Measurements from ENCODE around the gene PITPNM3. TPM values are rescaled to one million over a fixed set of nuclear protein-coding genes. Genes with fewer than 3 reads are reported as not detected.
"Not testable (repeated sequence)": the region's sequence is repeated elsewhere in the genome, so short reads cannot be mapped to it uniquely, and the experiment has no call there.

The PITPNM3 gene
- 10 to 100 TPM in 2 of 3 donors, 1 to 10 TPM in 1; 7.4 to 11.2 (median 10.2) TPM for polyA plus RNA-seq (ENCODE audit: insufficient read length in 3 of 3)
- long read RNA-seq, donor 1, full-length matches to known transcripts: 1 of 1 reads
- long read RNA-seq, donor 1, partial matches to known transcripts: 0 of 1 reads
- long read RNA-seq, donor 1, other reads (novel, unspliced or antisense): 0 of 1 reads
- long read RNA-seq, donor 2: 0 reads
- long read RNA-seq, donor 3, full-length matches to known transcripts: 1 of 1 reads
- long read RNA-seq, donor 3, partial matches to known transcripts: 0 of 1 reads
- long read RNA-seq, donor 3, other reads (novel, unspliced or antisense): 0 of 1 reads
- long read RNA-seq, donor 4: 0 reads
- long read RNA-seq, donor 5: 0 reads
- long read RNA-seq, donor 6: 0 reads
- long read RNA-seq, donor 7, full-length matches to known transcripts: 1 of 1 reads
- long read RNA-seq, donor 7, partial matches to known transcripts: 0 of 1 reads
- long read RNA-seq, donor 7, other reads (novel, unspliced or antisense): 0 of 1 reads
- long read RNA-seq, donor 8: 0 reads
- long read RNA-seq, donor 9: 0 reads
- long read RNA-seq, donor 10, full-length matches to known transcripts: 2 of 2 reads
- long read RNA-seq, donor 10, partial matches to known transcripts: 0 of 2 reads
- long read RNA-seq, donor 10, other reads (novel, unspliced or antisense): 0 of 2 reads
- long read RNA-seq, donor 11, full-length matches to known transcripts: 1 of 1 reads
- long read RNA-seq, donor 11, partial matches to known transcripts: 0 of 1 reads
- long read RNA-seq, donor 11, other reads (novel, unspliced or antisense): 0 of 1 reads
- long read RNA-seq, donor 12: 0 reads
- long read RNA-seq, donor 13: 0 reads
- long read RNA-seq, donor 14: 0 reads
- long read RNA-seq, donor 15: 0 reads
- long read RNA-seq, donor 16, full-length matches to known transcripts: 1 of 11 reads
- long read RNA-seq, donor 16, partial matches to known transcripts: 10 of 11 reads
- long read RNA-seq, donor 16, other reads (novel, unspliced or antisense): 0 of 11 reads

- no peak for DNase-seq (ENCODE audit: extremely low read depth in 1 of 11, low read depth in 9 of 11, low spot score in 4 of 11)
Observed at GRCh38 chr17:6556121-6557039, at the start of gene PITPNM3. Gene PITPNM3, minus strand, starts transcription at chr17:6556555. Its CDS starts 149 bp downstream, at chr17:6556406.

GRCh38 chr17:6605142-6605541 lies 48.8 kb upstream of the PITPNM3 start:
- DNase-seq (ENCODE audit: extremely low read depth in 1 of 11, low read depth in 9 of 11, low spot score in 4 of 11): no peak

- peak in 3 of 11 donors; percentile 17 to 21 (median 17) for DNase-seq (ENCODE audit: extremely low read depth in 1 of 11, low read depth in 9 of 11, low spot score in 4 of 11)
Observed at GRCh38 chr17:6603744-6604325, 47.5 kb upstream of the PITPNM3 start.

- DNase-seq (ENCODE audit: extremely low read depth in 1 of 11, low read depth in 9 of 11, low spot score in 4 of 11): no peak
Observed at GRCh38 chr17:6602141-6602540, 45.8 kb upstream of the PITPNM3 start.

- no peak for DNase-seq (ENCODE audit: extremely low read depth in 1 of 11, low read depth in 9 of 11, low spot score in 4 of 11)
Observed at GRCh38 chr17:6599364-6599763, 43.0 kb upstream of the PITPNM3 start.

GRCh38 chr17:6597727-6598126 lies 41.4 kb upstream of the PITPNM3 start:
- no peak for DNase-seq (ENCODE audit: extremely low read depth in 1 of 11, low read depth in 9 of 11, low spot score in 4 of 11)

GRCh38 chr17:6596941-6597340 lies 40.6 kb upstream of the PITPNM3 start:
- no peak for DNase-seq (ENCODE audit: extremely low read depth in 1 of 11, low read depth in 9 of 11, low spot score in 4 of 11)

GRCh38 chr17:6596511-6596910 lies 40.2 kb upstream of the PITPNM3 start:
- no peak for DNase-seq (ENCODE audit: extremely low read depth in 1 of 11, low read depth in 9 of 11, low spot score in 4 of 11)

- DNase-seq (ENCODE audit: extremely low read depth in 1 of 11, low read depth in 9 of 11, low spot score in 4 of 11): no peak
Observed at GRCh38 chr17:6596081-6596480, 39.7 kb upstream of the PITPNM3 start.

- DNase-seq (ENCODE audit: extremely low read depth in 1 of 11, low read depth in 9 of 11, low spot score in 4 of 11): not testable (repeated sequence)
Observed at GRCh38 chr17:6593371-6593770, 37.0 kb upstream of the PITPNM3 start.

- DNase-seq (ENCODE audit: extremely low read depth in 1 of 11, low read depth in 9 of 11, low spot score in 4 of 11): peak in 3 of 11 donors; percentile 58 to 69 (median 61)
Observed at GRCh38 chr17:6592173-6592572, 35.8 kb upstream of the PITPNM3 start.

- DNase-seq (ENCODE audit: extremely low read depth in 1 of 11, low read depth in 9 of 11, low spot score in 4 of 11): no peak
Observed at GRCh38 chr17:6591599-6592158, 35.3 kb upstream of the PITPNM3 start.

- no peak for DNase-seq (ENCODE audit: extremely low read depth in 1 of 11, low read depth in 9 of 11, low spot score in 4 of 11)
Observed at GRCh38 chr17:6589266-6589946, 33.1 kb upstream of the PITPNM3 start.

- no peak for DNase-seq (ENCODE audit: extremely low read depth in 1 of 11, low read depth in 9 of 11, low spot score in 4 of 11)
Observed at GRCh38 chr17:6588165-6588564, 31.8 kb upstream of the PITPNM3 start.

- DNase-seq (ENCODE audit: extremely low read depth in 1 of 11, low read depth in 9 of 11, low spot score in 4 of 11): no peak
Observed at GRCh38 chr17:6587310-6587709, 31.0 kb upstream of the PITPNM3 start.

- DNase-seq (ENCODE audit: extremely low read depth in 1 of 11, low read depth in 9 of 11, low spot score in 4 of 11): no peak
Observed at GRCh38 chr17:6583411-6583810, 27.1 kb upstream of the PITPNM3 start.

- no peak for DNase-seq (ENCODE audit: extremely low read depth in 1 of 11, low read depth in 9 of 11, low spot score in 4 of 11)
Observed at GRCh38 chr17:6580625-6581024, 24.3 kb upstream of the PITPNM3 start.
